Activated CD4-positive, alpha-beta memory T cell treated with anti-CD3 and anti-CD28 coated beads for 36 hours (primary cell): ENCODE results near the gene GPR61. TPM values are rescaled to one million over a fixed set of nuclear protein-coding genes. Genes with fewer than 3 reads are reported as not detected.

Experiments
- CTCF ChIA-PET: fragments of 350-600 bp; sonication (Branson Sonifier 250); formaldehyde crosslinking; loops from one replicate; lab custom pipeline; 2021; ENCODE audit warnings: antibody characterized with exemption, inconsistent platforms; lab: Charles Lee
- POLR2A ChIA-PET: fragments of 350-600 bp; sonication (Branson Sonifier 250); formaldehyde crosslinking; loops from one replicate; lab custom pipeline; 2021; ENCODE audit warnings: antibody characterized with exemption; lab: Charles Lee
- DNase-seq: peaks from one replicate; pipeline ENCODE4 v3.0.0-alpha.2; 2020
- H3K27ac Mint-ChIP-seq: one replicate; pipeline ENCODE4 v1.8.0; 2021; ENCODE audit warnings: mixed read lengths
- H3K27me3 Mint-ChIP-seq: one replicate; pipeline ENCODE4 v1.8.0; 2021; ENCODE audit warnings: mixed read lengths
- H3K36me3 Mint-ChIP-seq: one replicate; pipeline ENCODE4 v1.8.0; 2021; ENCODE audit warnings: mixed read lengths
- H3K4me1 Mint-ChIP-seq: one replicate; pipeline ENCODE4 v1.8.0; 2021; ENCODE audit warnings: low read depth, mixed read lengths
- H3K4me3 Mint-ChIP-seq: one replicate; pipeline ENCODE4 v1.8.0; 2021; ENCODE audit warnings: mild to moderate bottlenecking, mixed read lengths
- H3K9me3 Mint-ChIP-seq: one replicate; pipeline ENCODE4 v1.8.0; 2021; ENCODE audit warnings: mixed read lengths
- intact Hi-C: fragments of 100-400 bp; cut with micrococcal nuclease; formaldehyde crosslinking; loops from one replicate; pipeline ENCODE4 v1.15.1; 2023
- total RNA-seq, 2 experiments: library from RNA; stranded (reverse); gene quantifications; one replicate each; pipeline ENCODE4 v1.2.3, GENCODE V29; 2021

The GPR61 gene
- total RNA-seq, 2 experiments from 2014 or later = 0.15 TPM; not detected in 1

DNA sequence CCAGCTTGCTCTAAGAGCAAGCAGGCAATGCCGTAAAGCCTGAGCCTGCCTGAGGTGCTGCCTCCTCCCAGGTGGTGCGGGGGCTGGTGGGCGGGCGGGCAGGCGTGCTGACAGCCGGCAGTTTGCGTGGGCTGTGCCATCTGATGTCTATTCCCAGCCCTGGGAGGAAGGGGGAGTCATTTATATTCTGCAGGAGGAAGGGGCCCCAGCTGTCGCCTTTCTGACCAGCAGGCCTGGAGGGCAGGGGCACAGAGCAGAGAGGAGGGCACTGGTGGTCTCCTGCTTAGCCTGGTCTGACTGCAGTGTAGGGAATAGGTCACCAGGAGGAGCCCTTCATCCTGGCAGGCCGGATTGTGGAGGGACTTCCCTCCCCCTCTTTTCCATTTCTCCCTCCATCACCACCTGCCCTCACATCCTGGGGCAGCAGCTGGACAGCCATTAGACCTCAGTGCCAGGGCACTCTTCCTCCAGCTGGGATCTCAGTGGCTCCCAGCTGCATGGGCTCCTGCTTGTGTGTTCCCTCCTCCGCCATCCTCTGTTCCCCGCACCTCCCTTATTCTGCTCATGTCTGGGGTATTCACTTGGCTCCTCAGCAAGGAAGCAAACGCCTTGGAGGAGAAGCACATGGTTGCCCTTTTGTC lies 41.4 kb upstream of the GPR61 start:
- ChIA-PET POLR2A (interaction anchor here (0.6 to 3.3 kb wide), 5 partner anchors 9 to 34 kb away, joined by 3 to 11 read pairs (median 4); partner anchors contain the start of genes AMIGO1 and ATXN7L2), CTCF (interaction anchor here (0.7 to 31.5 kb wide), 9 partner anchors 4 to 538 kb away, joined by 3 to 1096 read pairs (median 6); partner anchors contain the start of genes AMIGO1, ATXN7L2, CYB561D1 and GPR61)
- Mint-ChIP-seq H3K4me3 (no peak overlapping the region), H3K27me3 (no peaks in the 10 kb centered on the region), H3K9me3 (no peaks in the 10 kb centered on the region), H3K36me3 (peaks cover 10% of the 10 kb centered on the region), H3K27ac (peak overlapping the region; percentile 56), H3K4me1 (peaks cover 80% of the 10 kb centered on the region)
- intact Hi-C loops = no loop called here
- DNase-seq = peak; percentile 40

DNA sequence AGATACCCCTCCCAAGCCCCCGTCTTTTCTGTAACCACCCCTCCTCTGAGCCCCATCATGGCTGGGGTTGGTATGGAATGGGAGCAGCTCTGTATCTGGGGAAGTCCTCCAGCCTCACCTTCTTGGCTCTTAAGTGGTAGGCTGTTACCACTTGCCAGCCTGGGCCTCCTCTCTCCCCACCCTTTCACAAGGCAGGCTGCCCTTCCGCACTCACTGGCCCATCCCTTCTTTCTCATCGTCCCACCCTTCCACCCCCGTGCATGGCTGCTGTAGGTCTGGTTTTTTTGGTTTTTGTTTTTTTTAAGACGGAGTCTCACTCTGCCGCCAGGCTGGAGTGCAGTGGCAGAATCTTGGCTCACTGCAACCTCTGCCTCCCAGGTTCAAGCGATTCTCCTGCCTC lies 40.6 kb upstream of the GPR61 start:
- CTCF ChIA-PET = interaction anchor here (0.6 to 31.5 kb wide), 11 partner anchors 3 to 537 kb away, joined by 3 to 1096 read pairs (median 4); partner anchors contain the start of genes AMIGO1, ATXN7L2, CYB561D1 and GPR61

DNA sequence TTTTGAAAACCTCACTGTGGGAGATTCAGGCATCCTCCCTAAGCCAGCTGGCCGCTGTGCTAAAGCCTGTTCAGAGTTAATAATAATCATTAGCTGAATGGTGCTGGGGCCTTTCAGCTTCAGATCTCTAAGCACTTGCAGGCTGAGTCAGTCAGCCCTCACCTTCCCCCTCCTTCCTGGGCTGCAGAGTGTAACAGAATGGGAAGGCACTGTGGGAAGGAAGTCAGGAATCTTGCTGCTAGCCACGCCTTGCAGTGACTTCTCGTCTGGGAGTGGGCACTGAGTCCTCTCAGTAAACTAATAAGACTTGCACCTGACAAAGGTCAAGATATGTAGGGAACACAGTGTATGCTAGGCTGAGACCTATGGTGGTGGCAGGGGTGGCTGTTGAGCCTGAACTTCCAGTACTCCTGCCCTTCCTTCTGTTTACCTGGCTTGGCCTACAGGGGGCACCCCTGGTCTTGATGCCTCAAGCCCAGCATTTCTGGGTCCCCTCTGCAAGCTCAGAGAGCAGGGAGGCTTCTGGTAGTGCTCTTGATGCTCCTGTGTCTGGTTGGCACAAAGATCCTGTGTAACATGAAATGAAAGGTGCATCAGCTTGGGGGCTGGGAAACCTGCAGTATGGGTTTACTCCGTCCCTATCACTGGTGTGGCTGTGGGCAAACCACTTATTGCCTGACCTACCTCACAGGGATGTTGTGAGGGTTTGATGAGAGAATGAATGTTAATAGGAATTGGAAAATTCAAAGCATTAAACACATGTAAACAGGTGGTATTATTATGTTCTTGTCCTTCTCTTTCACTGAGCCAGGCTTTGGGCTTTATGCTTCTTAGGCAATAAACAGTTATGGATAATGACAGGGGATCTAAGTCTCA lies 39.8 kb upstream of the GPR61 start:
- Mint-ChIP-seq H3K27me3 (no peaks in the 10 kb centered on the region), H3K4me1 (peaks cover 88% of the 10 kb centered on the region), H3K27ac (peak overlapping the region; percentile 38), H3K36me3 (peaks cover 10% of the 10 kb centered on the region), H3K9me3 (no peaks in the 10 kb centered on the region), H3K4me3 (no peak overlapping the region)
- POLR2A ChIA-PET = interaction anchor here (2.8 to 3.3 kb wide), 2 partner anchors 9 to 31 kb away, joined by 9 to 11 read pairs; partner anchors contain the start of gene AMIGO1
- intact Hi-C loops = loop anchor here (1.0 to 5.0 kb wide), 2 partner anchors 32 to 122 kb away; no protein-coding TSS in a partner anchor
- CTCF ChIA-PET = interaction anchor here (0.6 to 31.5 kb wide), 10 partner anchors 2 to 250 kb away, joined by 3 to 1096 read pairs (median 4); partner anchors contain the start of genes AMIGO1, ATXN7L2, CELSR2 and CYB561D1
- DNase-seq = peak; percentile 70

More for the DNA sequence above, 40.6 kb upstream of the GPR61 start:
- Mint-ChIP-seq H3K27ac (peak overlapping the region; percentile 38), H3K36me3 (peaks cover 10% of the 10 kb centered on the region), H3K4me3 (no peak overlapping the region), H3K4me1 (peaks cover 85% of the 10 kb centered on the region), H3K9me3 (no peaks in the 10 kb centered on the region), H3K27me3 (no peaks in the 10 kb centered on the region)
- no peak for DNase-seq
- POLR2A ChIA-PET = interaction anchor here (0.6 to 3.3 kb wide), 5 partner anchors 8 to 33 kb away, joined by 3 to 11 read pairs (median 4); partner anchors contain the start of genes AMIGO1 and ATXN7L2
- intact Hi-C loops = no loop called here

DNA sequence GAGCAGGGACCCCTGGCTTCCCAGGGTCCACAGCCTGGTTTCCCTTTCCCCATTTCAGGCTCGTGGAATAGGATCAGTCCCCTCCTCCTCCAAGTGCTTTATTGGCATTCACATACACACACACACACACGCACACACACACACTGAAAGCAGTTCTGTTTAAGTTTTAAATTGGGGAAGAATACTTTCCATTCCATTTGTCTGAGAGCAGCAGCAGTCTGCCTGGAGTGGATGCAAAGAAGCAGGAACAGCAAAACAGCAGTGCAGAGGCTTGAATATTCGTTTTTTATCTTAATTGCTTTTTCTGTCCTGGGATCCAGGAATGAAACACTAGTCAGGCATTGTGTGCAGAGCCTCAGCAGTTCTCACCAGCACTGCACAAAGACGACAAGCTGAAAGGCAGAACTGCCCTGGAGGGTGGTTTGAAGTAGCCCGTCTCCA lies 38.7 kb upstream of the GPR61 start:
- H3K4me3 Mint-ChIP-seq = no peak overlapping the region
- H3K36me3 Mint-ChIP-seq = peaks cover 9% of the 10 kb centered on the region
- intact Hi-C loops = loop anchor here (1.0 to 5.0 kb wide), 2 partner anchors 31 to 121 kb away; no protein-coding TSS in a partner anchor
- H3K4me1 Mint-ChIP-seq = peaks cover 88% of the 10 kb centered on the region
- ChIA-PET CTCF (interaction anchor here (0.6 to 31.5 kb wide), 6 partner anchors 1 to 249 kb away, joined by 3 to 1096 read pairs (median 232); partner anchors contain the start of genes AMIGO1, ATXN7L2, CYB561D1 and GPR61), POLR2A (interaction anchor here (2.8 kb wide), 1 partner anchor 17 kb away, joined by 11 read pairs; the partner anchor contains the start of gene ATXN7L2)
- no peaks in the 10 kb centered on the region for H3K9me3 Mint-ChIP-seq
- H3K27ac Mint-ChIP-seq = peak overlapping the region; percentile 54
- DNase-seq = no peak
- no peaks in the 10 kb centered on the region for H3K27me3 Mint-ChIP-seq

DNA sequence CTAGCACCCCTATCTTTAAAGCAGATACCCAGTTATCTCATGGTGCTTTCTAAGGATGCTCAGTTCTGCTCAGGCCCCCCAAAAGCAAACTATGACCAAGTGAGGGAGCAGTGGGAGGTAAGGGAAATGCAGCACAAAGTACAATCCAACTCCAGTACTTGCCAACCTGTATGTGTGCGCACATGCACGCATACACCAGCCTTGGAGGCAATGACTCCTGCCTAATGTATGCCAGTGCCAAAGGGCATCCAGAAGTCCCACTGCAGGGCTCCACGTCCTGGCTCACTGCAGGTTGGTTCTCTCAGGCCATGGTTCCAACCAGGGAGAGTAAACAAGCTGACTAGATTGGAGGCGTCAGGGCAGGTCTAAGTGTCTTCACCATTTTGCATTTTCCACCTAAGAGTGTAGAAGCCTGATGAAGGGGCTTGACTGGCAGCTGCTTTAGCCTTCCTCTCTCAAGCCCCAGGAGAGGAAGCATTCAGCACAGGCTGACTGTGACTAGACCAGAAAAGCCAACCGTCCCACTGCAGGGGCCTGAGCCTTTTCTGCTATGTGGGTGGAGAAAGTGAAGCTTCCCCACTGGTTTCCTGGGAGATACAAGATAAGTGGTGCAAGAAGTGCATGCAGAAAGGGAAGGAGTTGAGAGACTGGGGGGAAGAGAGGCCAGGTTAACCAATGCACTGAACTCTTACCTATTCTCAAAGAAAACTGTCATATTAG lies 37.9 kb upstream of the GPR61 start:
- Mint-ChIP-seq H3K9me3 (no peaks in the 10 kb centered on the region), H3K4me3 (no peak overlapping the region), H3K27me3 (no peaks in the 10 kb centered on the region), H3K4me1 (peaks cover 88% of the 10 kb centered on the region), H3K36me3 (peaks cover 4% of the 10 kb centered on the region), H3K27ac (peak overlapping the region; percentile 70)
- ChIA-PET POLR2A (interaction anchor here (2.8 kb wide), 1 partner anchor 17 kb away, joined by 11 read pairs; the partner anchor contains the start of gene ATXN7L2), CTCF (interaction anchor here (1.6 to 31.5 kb wide), 6 partner anchors 0 to 138 kb away, joined by 4 to 1096 read pairs (median 223); partner anchors contain the start of genes AMIGO1, ATXN7L2, CYB561D1 and GPR61)
- intact Hi-C loops = loop anchor here (5.0 kb wide), 1 partner anchor 120 kb away; no protein-coding TSS in a partner anchor
- DNase-seq = no peak

DNA sequence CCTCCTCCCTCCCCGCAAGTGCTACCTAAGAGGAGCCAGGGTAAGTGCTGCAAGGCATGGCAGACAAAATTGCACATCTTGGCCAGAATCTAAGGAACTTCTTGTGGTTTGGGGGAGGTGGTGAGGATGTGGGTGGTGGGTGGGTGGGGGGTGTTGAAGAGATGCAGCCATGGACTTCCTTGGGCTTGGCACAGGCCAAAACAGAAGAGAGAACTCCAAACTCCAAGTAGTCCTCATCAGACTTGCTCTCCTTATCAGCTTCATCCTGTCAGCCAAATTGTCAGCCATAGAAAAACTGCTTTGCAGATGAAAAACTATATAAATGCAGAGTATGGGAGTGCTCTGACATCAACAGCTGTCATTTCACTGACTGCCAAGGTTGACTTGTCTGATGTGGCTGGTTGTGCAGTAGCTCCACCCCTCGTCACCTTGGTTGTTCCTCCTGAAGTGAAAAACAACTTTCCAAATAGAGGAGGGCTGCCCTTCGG lies 37.3 kb upstream of the GPR61 start:
- H3K9me3 Mint-ChIP-seq = no peaks in the 10 kb centered on the region
- H3K27ac Mint-ChIP-seq = peak overlapping the region; percentile 78
- ChIA-PET POLR2A (interaction anchor here (2.8 kb wide), 1 partner anchor 18 kb away, joined by 11 read pairs; the partner anchor contains the start of gene ATXN7L2), CTCF (interaction anchor here (0.9 to 31.5 kb wide), 6 partner anchors 11 to 138 kb away, joined by 3 to 1096 read pairs (median 8); partner anchors contain the start of genes ATXN7L2, CYB561D1, GPR61 and PSMA5)
- intact Hi-C loops = loop anchor here (5.0 kb wide), 1 partner anchor 120 kb away; no protein-coding TSS in a partner anchor
- peak; percentile 55 for DNase-seq
- H3K27me3 Mint-ChIP-seq = no peaks in the 10 kb centered on the region
- peak overlapping the region; percentile 5 for H3K4me3 Mint-ChIP-seq
- peaks cover 4% of the 10 kb centered on the region for H3K36me3 Mint-ChIP-seq
- peaks cover 90% of the 10 kb centered on the region for H3K4me1 Mint-ChIP-seq

DNA sequence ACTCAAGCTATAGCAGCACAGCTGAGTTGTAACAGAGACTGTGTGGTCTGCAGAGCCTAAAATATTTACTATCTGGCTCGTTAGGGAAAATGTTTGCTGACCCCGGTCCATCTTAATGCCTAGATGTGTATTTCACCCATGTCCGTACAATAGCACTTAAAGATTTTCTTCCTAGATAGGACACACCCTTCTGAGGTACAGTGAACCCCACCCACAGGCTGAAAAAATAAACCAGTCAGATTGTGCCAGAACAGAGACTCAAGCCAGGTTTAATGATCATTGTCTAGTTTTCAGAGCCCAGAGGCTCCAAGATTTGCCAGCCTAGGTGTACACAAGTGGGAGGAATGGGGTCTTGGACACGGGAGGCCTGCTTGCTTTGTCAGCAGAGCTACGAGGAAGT lies 35.7 kb upstream of the GPR61 start:
- ChIA-PET POLR2A (interaction anchor here (2.8 kb wide), 1 partner anchor 20 kb away, joined by 11 read pairs; the partner anchor contains the start of gene ATXN7L2), CTCF (interaction anchor here (1.0 to 31.5 kb wide), 4 partner anchors 13 to 127 kb away, joined by 3 to 1096 read pairs (median 223); partner anchors contain the start of genes ATXN7L2, CYB561D1, GPR61 and PSMA5)
- Mint-ChIP-seq H3K36me3 (peaks cover 4% of the 10 kb centered on the region), H3K27ac (peak overlapping the region; percentile 67), H3K27me3 (no peaks in the 10 kb centered on the region), H3K4me1 (peaks cover 90% of the 10 kb centered on the region), H3K4me3 (no peak overlapping the region), H3K9me3 (no peaks in the 10 kb centered on the region)
- no peak for DNase-seq
- intact Hi-C loops = loop anchor here (5.0 kb wide), 1 partner anchor 118 kb away; no protein-coding TSS in a partner anchor

DNA sequence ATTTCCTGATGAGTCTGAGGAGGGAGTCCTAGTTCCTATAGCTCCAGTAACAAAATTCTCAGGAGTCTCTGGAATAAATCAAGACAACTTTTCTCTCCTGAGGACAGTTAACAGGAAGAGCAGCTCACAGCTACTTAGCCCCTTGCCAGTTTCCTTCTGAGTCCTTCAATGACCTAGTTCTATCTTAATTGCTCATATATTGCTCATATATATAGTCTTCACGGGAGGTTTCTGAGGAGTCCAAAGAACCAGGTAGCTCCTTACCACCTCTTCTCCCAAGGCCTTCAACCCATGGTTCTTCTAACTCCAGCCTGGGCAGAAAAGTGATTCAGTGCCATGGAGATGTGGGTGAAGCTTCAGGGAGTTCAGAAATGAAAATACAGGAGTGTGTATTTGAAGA lies 34.7 kb upstream of the GPR61 start:
- POLR2A ChIA-PET = interaction anchor here (1.0 to 1.5 kb wide), 4 partner anchors 10 to 43 kb away, joined by 3 to 5 read pairs (median 4); partner anchors contain the start of genes ATXN7L2 and GNAI3
- H3K4me3 Mint-ChIP-seq = no peak overlapping the region
- DNase-seq = no peak
- peak overlapping the region; percentile 60 for H3K27ac Mint-ChIP-seq
- CTCF ChIA-PET = interaction anchor here (1.0 to 31.5 kb wide), 6 partner anchors 14 to 393 kb away, joined by 3 to 1096 read pairs (median 8); partner anchors contain the start of genes ATXN7L2, CYB561D1, GPR61 and PSMA5
- H3K4me1 Mint-ChIP-seq = peaks cover 87% of the 10 kb centered on the region
- intact Hi-C loops = loop anchor here (5.0 kb wide), 1 partner anchor 117 kb away; no protein-coding TSS in a partner anchor
- no peaks in the 10 kb centered on the region for H3K27me3 Mint-ChIP-seq
- H3K36me3 Mint-ChIP-seq = peaks cover 2% of the 10 kb centered on the region
- no peaks in the 10 kb centered on the region for H3K9me3 Mint-ChIP-seq

DNA sequence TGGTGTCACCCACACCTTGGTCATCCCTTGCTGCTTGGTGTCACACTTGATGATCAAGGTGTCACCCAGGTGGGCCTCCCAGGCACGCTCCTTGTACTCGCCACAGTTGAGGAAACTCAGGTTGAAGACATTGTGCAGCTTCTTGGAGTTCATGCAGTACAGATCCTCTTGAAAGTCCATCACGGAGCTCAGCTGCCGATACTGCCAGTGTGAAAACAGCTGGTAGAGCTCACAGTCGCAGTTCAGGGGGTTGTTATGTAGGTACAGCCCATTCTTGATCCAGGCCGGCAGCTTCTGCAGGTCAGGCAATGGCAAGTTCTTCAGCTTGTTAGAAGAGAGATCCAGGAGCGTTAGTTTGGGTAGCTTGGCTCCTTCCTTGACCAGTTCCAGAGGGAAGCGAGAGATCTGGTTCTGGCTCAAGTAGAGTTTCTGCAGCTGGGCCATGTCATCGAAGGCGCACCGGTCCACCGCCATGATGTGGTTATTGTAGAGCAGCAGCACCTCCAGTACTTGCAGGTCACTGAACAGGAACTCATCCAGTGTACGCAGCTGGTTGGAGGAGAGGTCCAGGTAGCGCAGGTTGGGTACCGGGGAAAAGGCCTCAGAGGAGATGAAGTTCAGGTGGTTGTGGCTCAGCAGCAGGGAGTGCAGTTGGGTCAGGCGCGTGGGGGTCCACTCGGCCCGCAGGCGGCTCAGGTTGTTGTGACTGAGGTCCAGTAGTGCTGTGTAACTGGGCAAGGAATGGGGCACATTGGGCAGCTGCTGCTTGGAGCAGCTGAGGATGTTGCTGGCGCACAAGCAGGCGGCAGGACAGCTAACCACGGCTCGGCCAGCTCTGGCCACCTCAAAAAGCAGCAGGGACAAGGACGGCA lies 31.4 kb upstream of the GPR61 start:
- DNase-seq = no peak
- Mint-ChIP-seq H3K27me3 (no peaks in the 10 kb centered on the region), H3K4me3 (peak overlapping the region; percentile 82), H3K27ac (no peak overlapping the region), H3K36me3 (no peaks in the 10 kb centered on the region), H3K4me1 (peaks cover 63% of the 10 kb centered on the region), H3K9me3 (no peaks in the 10 kb centered on the region)
- ChIA-PET POLR2A (interaction anchor here (0.6 to 3.6 kb wide), 3 partner anchors 10 to 39 kb away, joined by 3 to 15 read pairs (median 11); partner anchors contain the start of gene CYB561D1), CTCF (interaction anchor here (0.5 to 31.5 kb wide), 6 partner anchors 17 to 1139 kb away, joined by 3 to 1096 read pairs (median 4); partner anchors contain the start of genes ATXN7L2, CYB561D1, GNAI3 and GPR61)
- intact Hi-C loops = loop anchor here (2.0 kb wide), 1 partner anchor 23 kb away; no protein-coding TSS in a partner anchor
